LoVo (cell line): ENCODE results near the gene PRDM7.
"Not testable (repeated sequence)": the region's sequence is repeated elsewhere in the genome, so short reads cannot be mapped to it uniquely, and the experiment has no call there.

ENCODE experiments used
- DNase-seq: peaks from one replicate; pipeline ENCODE4 v3.0.0-alpha.2; 2016; ENCODE audit warnings: low spot score

Gene PRDM7

DNA sequence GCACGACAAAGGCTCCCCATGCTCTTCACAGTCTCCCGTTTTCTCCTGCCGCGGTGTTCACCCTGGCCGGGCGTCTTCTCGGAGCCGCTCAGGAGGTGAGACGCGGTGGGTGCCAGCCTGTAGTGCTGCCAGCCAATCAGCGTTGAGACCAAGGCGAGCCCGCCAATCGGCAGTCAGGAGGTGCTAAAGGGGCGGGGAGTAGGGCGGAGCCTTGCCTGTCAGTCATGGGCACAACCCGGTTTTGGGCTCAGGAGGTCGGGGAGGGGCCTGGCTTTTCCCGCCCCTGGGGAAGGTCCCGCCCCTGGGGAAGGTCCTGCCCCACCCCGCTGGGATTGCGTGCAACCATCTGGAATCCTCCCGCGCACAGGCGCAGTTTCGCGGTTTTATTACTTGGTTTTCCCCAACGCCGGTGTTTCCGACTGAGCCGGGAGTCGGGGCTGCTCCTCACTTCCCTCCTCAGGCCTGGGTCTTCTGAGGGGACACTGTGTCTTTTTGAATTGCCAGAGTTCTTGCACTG is at the start of gene PRDM7:
PRDM7 (minus strand) TSS at position 92 of the 517 bp plus-strand sequence. CDS start 1,421 bp downstream, outside the sequence.
- DNase-seq = peak; percentile 98

DNA sequence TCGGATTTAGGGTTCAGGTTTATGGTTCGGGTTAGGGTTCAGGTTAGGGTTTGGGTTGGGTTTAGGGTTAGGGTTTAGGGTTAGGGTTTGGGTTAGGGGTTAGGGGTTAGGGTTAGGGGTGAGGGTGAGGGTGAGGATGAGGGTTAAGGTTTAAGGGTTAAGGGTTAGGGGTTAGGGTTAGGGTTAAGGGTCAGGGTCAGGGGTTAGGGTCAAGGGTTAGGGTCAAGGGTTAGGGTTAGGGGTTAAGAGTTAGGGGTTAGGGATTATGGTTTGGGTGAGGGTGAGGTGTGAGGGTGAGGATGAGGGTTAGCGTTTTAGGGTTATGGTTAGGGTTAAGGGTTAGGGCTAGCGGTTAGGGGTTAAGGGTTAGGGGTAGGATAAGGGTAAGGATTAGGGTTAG is 44.7 kb upstream of the PRDM7 start:
- DNase-seq = not testable (repeated sequence)

DNA sequence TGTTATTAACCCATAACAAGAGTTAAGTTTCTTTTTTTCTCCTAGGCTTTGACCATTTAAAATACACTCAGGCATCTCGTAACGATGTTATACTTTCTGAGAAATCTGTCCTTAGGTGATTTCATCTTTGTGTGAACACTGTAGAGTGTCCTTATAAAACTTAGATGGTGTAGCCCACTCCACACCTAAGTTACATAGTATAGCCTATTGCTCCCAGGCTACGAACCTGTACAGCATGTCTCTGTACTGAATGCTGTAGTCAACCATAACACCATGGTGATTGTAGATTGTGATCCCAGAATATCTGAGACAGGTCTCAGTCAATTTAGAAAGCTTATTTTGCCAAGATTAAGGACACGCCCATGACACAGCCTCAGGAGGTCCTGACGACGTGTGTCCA is 30.5 kb upstream of the PRDM7 start:
- DNase-seq = not testable (repeated sequence)

DNA sequence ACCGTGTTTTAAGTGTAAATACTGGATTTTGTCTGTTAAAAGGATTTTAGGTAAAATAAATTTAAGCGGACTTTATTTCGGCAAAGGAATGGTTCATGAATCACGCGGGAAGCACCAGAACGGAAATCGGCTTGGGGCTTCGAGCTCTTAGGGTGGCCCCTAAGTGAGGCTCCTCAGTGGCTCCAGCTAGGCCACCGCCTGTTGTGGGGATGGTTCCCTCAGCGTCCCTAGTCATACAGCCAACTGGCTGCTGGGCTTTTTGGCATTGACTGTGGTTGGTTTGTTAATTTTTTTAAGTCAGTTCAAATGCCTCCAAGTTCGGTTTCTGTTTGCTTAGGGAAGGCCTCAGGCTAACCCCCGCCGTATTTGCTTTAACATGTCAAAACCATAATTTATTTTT is 29.9 kb upstream of the PRDM7 start:
- not testable (repeated sequence) for DNase-seq

DNA sequence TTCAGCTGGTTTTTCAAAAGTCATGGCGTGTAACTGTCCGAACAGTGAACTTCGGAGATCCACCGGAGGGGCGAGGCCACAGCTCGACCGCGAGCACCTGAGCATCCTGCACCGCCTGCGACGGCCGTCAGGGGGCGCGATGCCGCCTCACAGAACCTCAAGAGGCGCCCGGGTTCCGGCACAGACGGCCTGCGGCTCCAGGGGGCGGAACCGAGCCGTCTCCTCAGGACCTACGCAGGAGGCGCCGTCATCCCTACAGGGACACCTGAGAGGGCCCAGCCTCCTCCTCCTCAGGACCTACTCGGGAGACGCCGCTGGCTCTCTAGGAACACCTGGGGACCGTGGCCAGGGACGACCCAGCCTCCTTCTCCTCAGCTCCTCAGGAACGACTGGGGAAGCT is 29.1 kb upstream of the PRDM7 start:
- peak; percentile 15 for DNase-seq

DNA sequence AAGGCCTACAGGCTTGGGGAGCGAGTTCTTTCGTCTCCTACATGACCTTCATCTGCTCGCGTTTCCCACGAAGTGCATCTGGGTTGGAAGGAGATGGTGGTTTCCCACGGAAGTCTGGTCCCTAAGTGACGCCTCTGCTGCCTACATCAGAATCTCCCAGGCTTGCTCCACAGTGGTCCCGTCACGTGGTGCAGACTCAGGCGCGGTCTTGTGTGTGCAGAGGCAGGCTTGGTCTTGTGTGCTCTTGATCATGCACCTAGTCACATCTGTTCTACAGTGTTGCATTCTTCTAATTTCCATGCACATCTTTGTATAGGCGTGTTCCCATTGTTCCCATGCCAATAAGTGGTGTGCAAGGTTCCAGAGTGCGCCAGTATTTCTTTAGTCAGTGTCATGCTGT is 27.6 kb upstream of the PRDM7 start:
- DNase-seq = not testable (repeated sequence)

DNA sequence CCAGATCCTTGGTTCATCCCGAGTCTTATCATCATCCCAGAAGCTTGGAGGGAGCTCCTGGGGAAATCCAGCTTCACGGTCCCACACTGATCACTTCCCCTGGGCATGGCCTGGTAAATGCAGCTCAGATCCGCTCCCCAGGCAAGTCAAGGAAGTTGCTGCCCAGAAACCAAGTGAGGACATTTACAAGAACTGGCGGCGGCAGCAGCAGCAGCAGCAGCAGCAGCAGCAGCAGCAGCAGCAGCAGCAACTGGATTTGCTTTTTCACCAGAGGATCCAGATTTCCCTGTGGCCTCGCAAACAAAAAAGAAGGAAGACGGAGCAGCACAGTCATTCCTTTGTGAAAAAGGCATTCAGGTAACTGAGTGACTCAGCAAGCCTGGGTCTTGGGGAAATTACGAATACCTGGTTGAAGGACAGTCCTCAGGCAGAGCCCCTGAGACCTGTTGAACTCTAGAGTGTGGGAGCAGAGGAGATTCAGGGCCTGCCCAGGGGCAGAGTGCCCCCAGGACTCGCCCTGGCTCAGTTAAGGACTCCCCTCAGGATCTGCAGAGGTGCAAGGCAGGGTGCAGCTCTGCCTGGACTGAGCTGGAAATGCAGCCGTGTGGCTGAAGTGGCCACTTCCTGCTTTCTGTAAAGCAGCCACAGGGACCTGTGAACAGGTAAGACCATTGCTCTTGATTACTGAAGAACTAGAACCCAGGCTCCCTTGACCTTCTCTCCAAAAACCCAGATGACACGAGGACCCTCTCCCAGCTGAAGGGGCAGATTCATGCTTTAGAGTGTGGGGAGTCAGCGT is 25.2 kb upstream of the PRDM7 start:
- not testable (repeated sequence) for DNase-seq

DNA sequence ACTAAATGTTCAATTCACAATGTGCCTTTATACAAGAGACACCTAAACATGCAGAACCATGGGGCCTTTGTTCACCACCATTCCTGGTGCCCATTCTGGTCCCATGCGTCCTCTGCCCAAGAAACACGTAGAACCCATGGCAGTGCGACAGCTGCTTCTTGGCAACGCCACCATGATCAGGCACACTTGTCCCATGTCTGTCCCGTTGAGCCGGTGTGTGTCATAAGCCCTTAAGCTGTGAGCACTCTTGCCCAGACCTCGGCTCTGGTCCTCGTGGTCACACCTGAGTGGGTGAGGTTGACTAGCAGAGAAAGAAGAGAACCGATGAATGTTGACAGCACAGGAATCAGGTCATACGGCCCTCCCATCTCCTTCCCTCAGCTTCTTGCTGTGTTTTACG is 24.2 kb upstream of the PRDM7 start:
- DNase-seq = not testable (repeated sequence)

DNA sequence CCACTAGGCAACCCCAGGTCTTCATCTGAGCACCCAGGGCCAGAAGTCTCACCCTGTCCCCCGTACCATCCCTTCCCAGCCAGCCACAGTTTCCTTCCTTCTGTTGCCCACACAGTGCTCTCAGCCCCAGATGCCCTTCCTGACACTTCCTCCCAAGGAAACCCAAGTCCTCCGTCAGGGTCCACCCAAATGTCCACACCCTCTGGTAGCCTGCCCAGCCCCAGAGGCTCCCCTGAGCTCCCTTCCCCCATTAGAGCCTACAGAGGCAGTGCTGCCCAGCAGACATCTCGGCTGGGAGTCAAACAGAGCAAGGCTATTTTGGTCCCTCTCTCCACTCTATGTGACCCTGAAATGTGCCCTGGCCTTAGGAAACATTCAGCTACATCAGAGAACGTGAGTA is 23.7 kb upstream of the PRDM7 start:
- DNase-seq = not testable (repeated sequence)

DNA sequence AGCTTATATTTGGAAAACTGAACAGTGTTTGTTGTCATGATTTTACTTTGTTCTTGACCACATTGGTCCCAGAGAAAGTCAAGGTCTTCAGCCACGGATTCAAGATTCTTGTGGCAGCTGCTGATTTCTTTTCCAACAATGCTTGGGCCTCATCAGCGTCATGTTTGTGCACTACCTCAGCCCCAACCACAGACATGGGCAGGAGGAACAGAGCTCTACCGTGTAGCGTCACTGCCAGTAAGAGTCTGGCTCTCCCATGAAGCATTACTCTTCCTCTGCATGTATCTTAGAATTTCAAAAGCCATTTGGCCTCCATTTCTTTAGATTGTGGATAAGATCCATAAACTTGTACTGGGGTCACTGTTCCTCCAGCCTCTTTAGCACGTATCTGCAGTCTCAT is 23.1 kb upstream of the PRDM7 start:
- not testable (repeated sequence) for DNase-seq

DNA sequence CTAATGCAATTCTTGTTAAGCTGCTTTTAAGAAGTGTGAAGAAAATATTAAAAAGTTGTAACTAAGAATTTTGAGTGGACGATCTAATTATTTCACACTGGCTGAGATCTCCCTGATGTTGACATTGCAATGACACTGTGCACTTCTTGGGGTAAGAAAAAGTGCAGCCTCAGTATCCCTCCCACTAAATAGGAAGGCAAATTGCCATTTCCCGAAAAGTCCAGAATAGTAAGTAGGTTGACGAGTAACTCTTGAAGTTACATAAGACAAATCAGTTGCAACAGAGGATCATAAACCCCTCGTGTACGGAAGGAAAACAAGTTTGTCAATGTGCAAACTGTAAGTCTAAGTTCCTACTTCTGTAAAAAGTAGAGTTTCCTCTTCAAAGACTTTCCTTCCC is 21.8 kb upstream of the PRDM7 start:
- not testable (repeated sequence) for DNase-seq

DNA sequence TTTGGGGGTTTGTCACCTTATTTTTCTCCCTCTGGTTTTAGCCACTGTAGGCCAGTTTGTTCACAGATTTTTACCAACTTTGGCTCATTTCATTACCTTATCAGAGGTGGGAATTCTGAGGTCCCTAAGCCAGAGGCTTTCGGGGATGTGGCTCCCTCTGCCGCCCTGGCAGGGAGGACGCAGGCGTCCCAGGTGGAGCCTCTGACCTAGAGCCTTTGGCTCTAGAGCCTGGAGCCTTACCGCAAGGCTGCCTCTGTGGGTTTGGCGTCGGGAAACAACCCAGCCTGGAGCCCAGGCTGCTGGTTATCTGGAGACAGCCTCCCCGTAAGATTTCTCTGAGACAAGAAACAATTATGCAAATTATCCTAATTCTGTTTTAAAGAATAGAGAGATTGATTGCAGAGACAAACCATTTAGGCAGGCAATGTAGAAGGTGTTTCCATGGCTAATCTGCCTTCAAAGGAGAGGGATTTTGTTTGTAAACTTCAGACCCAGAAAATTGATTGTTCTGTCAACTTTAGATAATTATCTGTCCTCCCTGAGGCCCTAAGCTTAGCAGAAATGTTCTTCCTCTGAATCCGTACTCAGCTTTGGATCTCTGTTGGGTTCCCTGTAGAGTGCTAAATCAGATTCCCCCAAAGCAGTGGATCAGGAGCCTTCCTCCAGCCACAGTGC is 20.0 kb upstream of the PRDM7 start:
- DNase-seq = not testable (repeated sequence)

DNA sequence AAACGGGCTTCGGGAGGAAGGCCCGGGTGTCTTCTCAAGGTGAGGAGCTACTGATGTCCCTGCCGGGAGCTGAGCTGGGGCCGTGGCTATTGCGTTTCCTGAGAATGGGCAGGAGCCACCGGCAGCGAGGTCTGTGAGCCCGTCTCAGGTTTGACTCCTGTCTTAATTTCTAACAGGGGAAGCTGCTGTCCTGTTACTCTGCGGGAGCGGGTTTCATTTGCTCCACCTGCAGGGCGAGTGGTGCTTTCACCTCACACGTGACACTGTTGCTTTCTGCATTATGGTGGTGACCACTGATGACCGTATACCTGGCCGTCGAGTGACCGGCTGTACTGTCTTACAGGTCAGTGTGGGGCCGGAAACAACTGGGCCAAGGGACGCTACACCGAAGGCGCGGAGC is 17.7 kb upstream of the PRDM7 start:
- not testable (repeated sequence) for DNase-seq

DNA sequence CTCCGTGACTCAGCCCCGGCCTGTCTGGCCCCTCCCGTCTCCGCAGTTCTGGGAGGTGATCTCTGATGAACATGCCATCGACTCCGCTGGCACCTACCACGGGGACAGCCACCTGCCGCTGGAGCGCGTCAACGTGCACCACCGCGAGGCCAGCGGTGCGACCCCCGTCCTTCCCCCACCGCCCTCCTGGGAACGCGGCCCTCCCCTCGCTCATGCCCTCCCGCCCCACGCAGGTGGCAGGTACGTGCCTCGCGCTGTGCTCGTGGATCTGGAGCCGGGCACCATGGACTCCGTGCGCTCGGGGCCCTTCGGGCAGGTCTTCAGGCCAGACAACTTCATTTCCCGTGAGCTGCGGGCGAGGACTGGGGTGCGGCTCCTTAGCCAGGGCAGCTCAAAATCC is 17.2 kb upstream of the PRDM7 start:
- DNase-seq = not testable (repeated sequence)

DNA sequence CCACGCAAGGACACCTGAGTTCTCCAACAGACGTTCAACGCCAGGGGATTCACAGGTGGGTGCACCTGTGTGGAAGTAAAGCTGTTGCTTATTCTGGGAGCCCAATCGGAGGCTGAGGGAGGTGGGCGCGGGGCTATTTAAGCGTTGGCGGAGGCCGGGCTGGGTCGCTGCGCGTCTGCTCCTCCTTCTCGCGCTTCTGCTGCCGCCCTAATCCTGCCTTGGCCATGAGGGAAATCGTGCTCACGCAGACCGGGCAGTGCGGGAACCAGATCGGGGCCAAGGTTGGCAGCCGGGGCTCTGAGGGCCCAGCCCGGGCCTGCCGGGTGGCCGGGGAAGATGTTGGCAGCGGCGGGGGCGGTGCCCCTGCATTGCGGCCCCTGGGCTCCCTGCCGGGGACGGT is 16.7 kb upstream of the PRDM7 start:
- DNase-seq = not testable (repeated sequence)

DNA sequence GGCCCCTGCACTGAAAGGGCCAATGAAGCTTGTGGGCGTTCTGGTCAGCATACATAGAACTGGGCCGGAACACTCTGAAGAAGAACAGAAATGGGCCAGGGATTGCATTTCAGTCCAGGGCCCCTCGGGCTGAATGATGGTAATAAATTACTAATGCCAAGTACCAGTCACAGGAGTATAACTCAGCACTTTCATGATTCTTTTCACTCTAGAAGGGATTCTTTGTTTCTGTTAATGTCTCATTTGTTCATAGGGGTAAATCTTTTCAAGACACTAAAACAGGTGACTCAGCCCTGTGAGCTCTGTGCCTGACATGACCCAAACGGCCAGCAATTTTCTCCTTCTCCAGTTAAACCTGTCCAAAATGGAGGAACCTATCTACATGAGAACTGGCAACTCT is 15.7 kb upstream of the PRDM7 start:
- DNase-seq = not testable (repeated sequence)

DNA sequence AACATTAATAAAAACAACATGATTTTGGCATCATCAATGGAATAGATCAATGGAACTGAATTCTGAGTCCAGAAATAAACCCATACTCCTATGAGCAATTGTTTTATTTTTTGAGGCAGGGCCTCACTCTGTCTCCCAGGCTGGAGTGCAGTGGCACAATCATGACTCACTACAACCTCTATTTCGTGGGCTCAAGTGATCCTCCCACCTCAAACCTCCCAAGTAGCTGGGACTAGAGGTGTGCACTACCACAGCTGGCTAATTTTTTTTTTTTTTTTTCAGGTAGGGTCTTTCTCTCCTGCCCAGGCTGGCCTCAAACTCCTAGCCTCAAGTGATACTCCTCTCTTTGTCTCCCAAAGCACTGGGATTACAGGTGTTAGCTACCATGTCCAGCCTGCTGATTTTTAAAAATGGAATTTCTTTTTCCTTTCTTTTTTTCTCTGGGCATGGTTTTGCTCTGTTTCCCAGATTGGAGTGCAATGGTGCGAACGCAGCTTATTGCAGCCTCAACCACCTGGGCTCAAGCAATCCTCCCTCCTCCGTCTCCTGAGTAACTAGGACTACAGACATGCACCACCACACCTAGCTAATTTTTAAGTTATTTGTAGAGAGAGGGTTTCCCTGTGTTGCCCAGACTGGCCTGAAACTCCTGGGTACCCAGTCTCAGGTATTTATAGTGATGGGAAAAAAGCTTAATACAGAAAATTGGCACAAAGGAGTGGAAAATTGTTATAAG is 7.3 kb upstream of the PRDM7 start:
- no peak for DNase-seq

DNA sequence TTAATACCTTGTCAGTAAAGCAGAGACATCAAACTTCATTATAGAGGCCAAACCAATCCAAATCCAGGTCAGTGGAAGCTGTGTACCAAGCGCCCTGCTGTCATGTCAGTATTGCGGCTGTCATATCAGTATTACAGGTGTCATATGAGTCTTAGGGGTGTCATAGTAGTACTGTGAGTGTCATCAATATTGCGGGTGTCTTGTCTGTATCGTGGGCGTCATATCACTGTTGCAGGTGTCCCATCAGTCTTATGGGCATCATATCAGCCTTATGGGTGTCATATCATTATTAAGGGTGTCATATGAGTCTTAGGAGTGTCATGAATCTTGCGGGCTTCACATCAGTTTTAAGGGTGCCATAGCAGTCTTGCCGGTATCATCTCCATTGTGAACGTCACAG is 6.0 kb upstream of the PRDM7 start:
- no peak for DNase-seq

DNA sequence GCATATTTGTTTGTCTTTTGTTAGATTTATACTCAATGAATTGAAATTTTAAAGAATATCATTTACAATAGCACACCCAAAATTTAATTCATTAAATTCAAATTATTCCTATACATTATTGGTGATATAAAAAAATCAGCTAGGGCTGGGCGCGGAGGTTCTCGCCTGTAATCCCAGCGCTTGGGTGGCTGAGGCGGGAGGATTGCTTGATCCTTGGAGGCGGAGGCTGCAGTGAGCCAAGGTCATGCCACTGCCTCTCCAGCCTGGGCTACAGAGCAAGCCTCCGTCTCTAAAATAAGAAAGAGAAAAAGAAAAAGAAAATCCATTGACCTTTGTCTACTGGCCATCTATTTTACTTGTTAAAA is 4.5 kb upstream of the PRDM7 start:
- no peak for DNase-seq

DNA sequence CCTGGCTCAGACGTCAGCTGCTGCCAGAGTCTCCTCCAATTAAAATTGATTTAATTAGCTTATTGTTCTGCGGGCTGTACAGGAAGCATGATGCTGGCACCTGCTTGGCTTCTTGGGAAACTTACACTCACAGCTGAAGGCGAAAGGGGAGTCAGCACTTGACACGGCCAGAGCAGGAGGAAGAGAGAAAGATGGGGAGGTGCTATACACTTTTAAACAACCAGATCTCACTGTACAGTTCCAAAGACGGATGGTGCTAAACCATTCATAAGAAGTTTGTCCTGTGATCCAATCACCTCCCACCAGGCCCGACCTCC is 1.4 kb upstream of the PRDM7 start:
- no peak for DNase-seq

DNA sequence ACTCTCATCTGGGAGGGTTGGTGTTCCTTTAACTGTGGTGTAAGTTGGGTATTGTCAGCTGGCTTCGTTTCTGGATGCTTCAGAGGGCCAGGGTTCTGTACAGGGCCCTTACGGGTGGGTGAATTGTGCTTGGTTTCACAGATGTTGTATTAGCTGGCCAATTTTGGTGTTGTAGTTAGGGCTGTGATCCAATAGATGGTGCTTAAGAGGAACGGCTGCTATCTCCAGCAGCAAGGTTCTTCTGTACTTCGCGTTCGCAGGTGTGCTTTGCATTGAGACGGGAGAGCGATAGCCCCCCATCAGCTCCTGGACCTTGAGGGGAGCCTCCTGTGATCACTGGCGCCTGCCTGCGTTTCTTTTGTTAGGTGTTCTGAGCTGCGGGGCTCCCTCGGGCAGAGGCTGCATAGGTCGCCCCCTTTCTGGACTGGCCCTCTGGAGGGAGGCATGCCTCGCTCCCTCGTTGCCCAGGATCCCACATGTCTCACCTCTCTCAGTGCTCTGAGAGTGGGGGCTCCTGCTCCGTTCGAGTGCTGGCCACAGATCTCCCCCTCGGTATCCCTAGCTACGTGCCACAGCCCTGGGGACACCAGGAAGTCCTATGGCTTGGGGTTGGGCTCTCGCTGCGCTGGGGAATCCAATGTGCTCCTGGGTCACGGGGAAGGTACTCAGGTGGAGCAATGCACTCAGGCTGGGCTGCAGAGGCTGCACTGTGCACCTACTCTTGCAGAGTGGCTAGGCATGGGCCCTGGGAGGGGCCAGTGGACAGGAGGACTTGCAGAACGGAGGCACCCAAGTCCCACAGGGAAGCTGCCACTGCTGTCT is 837 bp upstream of the PRDM7 start:
- DNase-seq = no peak
